ENCODE results near the gene LEMD3.

DNA sequence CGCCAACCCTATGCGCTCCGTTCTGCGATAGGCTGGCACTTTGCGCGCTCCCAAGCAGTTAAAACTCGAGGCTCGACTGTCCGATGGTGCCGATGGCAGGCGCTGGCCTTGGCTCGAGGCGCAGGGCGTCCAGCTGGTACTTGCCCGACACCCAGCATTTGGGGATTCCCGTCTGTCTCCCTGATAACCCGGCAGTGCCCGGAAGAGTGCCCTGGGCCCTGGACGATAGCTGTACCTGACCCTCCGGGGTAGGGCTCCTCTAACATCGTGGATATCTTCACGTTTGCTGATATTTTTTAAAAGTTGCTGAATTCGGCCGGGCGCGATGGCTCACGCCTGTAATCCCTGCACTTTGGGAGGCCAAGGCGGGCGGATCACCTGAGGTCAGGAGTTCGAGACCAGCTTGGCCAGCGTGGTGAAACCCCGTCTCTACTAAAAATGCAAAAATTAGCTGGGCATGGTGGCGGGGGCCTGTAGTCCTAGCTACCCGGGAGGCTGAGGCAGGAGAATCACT, 47.4 kb upstream of the LEMD3 start:
- TF ChIP-seq EP300 (IDR thresholded peaks at IDR 0.05; ENCODE audit: borderline replicate concordance in 1 of 2, low read depth in 2 of 2, low read length in 2 of 2) = no peak
- TF ChIP-seq, protein P1, sequence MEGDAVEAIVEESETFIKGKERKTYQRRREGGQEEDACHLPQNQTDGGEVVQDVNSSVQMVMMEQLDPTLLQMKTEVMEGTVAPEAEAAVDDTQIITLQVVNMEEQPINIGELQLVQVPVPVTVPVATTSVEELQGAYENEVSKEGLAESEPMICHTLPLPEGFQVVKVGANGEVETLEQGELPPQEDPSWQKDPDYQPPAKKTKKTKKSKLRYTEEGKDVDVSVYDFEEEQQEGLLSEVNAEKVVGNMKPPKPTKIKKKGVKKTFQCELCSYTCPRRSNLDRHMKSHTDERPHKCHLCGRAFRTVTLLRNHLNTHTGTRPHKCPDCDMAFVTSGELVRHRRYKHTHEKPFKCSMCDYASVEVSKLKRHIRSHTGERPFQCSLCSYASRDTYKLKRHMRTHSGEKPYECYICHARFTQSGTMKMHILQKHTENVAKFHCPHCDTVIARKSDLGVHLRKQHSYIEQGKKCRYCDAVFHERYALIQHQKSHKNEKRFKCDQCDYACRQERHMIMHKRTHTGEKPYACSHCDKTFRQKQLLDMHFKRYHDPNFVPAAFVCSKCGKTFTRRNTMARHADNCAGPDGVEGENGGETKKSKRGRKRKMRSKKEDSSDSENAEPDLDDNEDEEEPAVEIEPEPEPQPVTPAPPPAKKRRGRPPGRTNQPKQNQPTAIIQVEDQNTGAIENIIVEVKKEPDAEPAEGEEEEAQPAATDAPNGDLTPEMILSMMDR (IDR thresholded peaks at IDR 0.05; ENCODE audit: control extremely low read depth in 1 of 3, insufficient read depth in 1 of 3, low read depth in 1 of 3, low read length in 3 of 3) = no peak
- no peak for TF ChIP-seq POLR2A (IDR thresholded peaks at IDR 0.05; ENCODE audit: control extremely low read depth in 1 of 2, low read depth in 2 of 2, low read length in 2 of 2)
- no peak for TF ChIP-seq RAD21 (IDR thresholded peaks at IDR 0.05 in 1 of 2, conservative IDR thresholded peaks at IDR 0.05 in 1 of 2; ENCODE audit: low read depth in 2 of 2, low read length in 2 of 2)
- TF ChIP-seq, protein P2, sequence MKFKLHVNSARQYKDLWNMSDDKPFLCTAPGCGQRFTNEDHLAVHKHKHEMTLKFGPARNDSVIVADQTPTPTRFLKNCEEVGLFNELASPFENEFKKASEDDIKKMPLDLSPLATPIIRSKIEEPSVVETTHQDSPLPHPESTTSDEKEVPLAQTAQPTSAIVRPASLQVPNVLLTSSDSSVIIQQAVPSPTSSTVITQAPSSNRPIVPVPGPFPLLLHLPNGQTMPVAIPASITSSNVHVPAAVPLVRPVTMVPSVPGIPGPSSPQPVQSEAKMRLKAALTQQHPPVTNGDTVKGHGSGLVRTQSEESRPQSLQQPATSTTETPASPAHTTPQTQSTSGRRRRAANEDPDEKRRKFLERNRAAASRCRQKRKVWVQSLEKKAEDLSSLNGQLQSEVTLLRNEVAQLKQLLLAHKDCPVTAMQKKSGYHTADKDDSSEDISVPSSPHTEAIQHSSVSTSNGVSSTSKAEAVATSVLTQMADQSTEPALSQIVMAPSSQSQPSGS (IDR thresholded peaks at IDR 0.05; ENCODE audit: low read length) = no peak
- no peak for TF ChIP-seq EZH2 (IDR thresholded peaks at IDR 0.05; ENCODE audit: low read depth, low read length, severe bottlenecking)
- TF ChIP-seq, protein P3, sequence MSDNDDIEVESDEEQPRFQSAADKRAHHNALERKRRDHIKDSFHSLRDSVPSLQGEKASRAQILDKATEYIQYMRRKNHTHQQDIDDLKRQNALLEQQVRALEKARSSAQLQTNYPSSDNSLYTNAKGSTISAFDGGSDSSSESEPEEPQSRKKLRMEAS (IDR thresholded peaks at IDR 0.05) = no peak
- TF ChIP-seq, protein P4, sequence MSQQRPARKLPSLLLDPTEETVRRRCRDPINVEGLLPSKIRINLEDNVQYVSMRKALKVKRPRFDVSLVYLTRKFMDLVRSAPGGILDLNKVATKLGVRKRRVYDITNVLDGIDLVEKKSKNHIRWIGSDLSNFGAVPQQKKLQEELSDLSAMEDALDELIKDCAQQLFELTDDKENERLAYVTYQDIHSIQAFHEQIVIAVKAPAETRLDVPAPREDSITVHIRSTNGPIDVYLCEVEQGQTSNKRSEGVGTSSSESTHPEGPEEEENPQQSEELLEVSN (IDR thresholded peaks at IDR 0.05) = no peak
- TF ChIP-seq BRCA1 (IDR thresholded peaks at IDR 0.05; ENCODE audit: low read depth, low read length) = no peak
- TF ChIP-seq POLR2AphosphoS5 (IDR thresholded peaks at IDR 0.05; ENCODE audit: low read depth, low read length) = no peak

All from H1 (cell line).